Esophagus muscularis mucosa (tissue), 3 donors: Measurements from ENCODE around the gene GPC4.

Experiments
- CTCF ChIP-seq, 3 experiments: fragments of 200-600 bp in 2 of 3; fragments of 450-650 bp in 1 of 3; sonication (generic) in 2 of 3; IDR thresholded peaks; one replicate each; pipeline ENCODE4 v1.5.1; 2017 to 2019; ENCODE audit warnings: antibody characterized with exemption in 3 of 3, mild to moderate bottlenecking in 2 of 3, moderate library complexity in 1 of 3
- EP300 ChIP-seq: sonication (generic); formaldehyde crosslinking; IDR thresholded peaks from one replicate; pipeline ENCODE4 v1.6.1; 2017; ENCODE audit warnings: antibody characterized with exemption

- TF ChIP-seq EP300 (no peak), CTCF (IDR thresholded peaks at IDR 0.05) (no peak)
Measured at GRCh38 chrX:133434197-133434820, 19.0 kb upstream of the GPC4 start.
